HepG2 (cell line): Measurements from ENCODE around the gene KCTD4. TPM values are rescaled to one million over a fixed set of nuclear protein-coding genes. Genes with fewer than 3 reads are reported as not detected.

ENCODE experiments used
- ATAC-seq: fragments of 200-7000 bp; cut with Tn5 transposase; 3 replicates; pipeline ENCODE4 v1.9.1; 2020; ENCODE audit warnings: mild to moderate bottlenecking, moderate library complexity
- BruUV-seq: library from RNA; stranded (reverse); fragments of 400-500 nt; replicated peaks from 2 replicates; lab custom pipeline; 2021; lab: Mats Ljungman, UMichigan
- CTCF ChIA-PET: fragments of 300-600 bp; formaldehyde crosslinking; extraction: SDS; loops from one replicate; lab custom pipeline; 2021; ENCODE audit warnings: low total read pairs, inconsistent platforms, low intra/inter-chr PET ratio; lab: Yijun Ruan, JAX
- POLR2A ChIA-PET: fragments of 350-600 bp; sonication (Branson Sonifier 250); formaldehyde crosslinking; loops from one replicate; lab custom pipeline; 2020; ENCODE audit warnings: antibody characterized with exemption, inconsistent platforms; lab: Yijun Ruan, JAX
- DNase-seq: peaks from one replicate; pipeline ENCODE4 v3.0.0-alpha.2; 2015; ENCODE audit warnings: low spot score
- FAIRE-seq: peaks from 3 replicates; lab custom pipeline; 2011; peaks lifted over from hg19 to GRCh38; lab: Jason Lieb, UNC
- H2AFZ ChIP-seq: one replicate; pipeline ENCODE4 v1.6.1; 2011; ENCODE audit warnings: low read length, inconsistent platforms
- H3K27ac ChIP-seq: fragments of 300-600 bp; 3 replicates; pipeline ENCODE4 v1.8.0; 2011; ENCODE audit warnings: mixed run types, mild to moderate bottlenecking, mixed read lengths, low read length, inconsistent platforms; ENCODE audit not compliant: insufficient read depth; ENCODE audit errors: extremely low read length
- H3K27me3 ChIP-seq, 2 experiments: fragments of 200-600 bp in 1 of 2; 2 replicates in 1 of 2; 3 replicates in 1 of 2; pipeline versions ENCODE4 v1.6.0 to v1.8.0; 2011; ENCODE audit warnings: low read length in 2 of 2, mild to moderate bottlenecking in 2 of 2, moderate library complexity in 2 of 2, inconsistent platforms in 1 of 2; ENCODE audit not compliant: insufficient read depth in 2 of 2, control insufficient read depth in 1 of 2
- H3K36me3 ChIP-seq, 2 experiments: fragments of 200-600 bp in 1 of 2; replicated peaks in 1 of 2; 2 replicates in 1 of 2; 3 replicates in 1 of 2; pipeline versions ENCODE4 v1.5.1 to v1.8.0; 2011; ENCODE audit warnings: low read length in 2 of 2, inconsistent platforms in 1 of 2; ENCODE audit not compliant: insufficient read depth in 2 of 2, control insufficient read depth in 1 of 2
- H3K4me1 ChIP-seq: 2 replicates; pipeline ENCODE4 v1.5.1; 2012; ENCODE audit warnings: low read length, inconsistent platforms; ENCODE audit not compliant: insufficient read depth
- H3K4me2 ChIP-seq: 2 replicates; pipeline ENCODE4 v1.6.0; 2011; ENCODE audit warnings: low read depth, low read length, inconsistent platforms
- H3K4me3 ChIP-seq, 3 experiments: fragments of 200-600 bp in 1 of 3; sonication (generic), shearing (Covaris generic) in 1 of 3; replicated peaks in 1 of 3; 2 replicates each; pipeline ENCODE4 v1.5.1; 2011 to 2016; ENCODE audit warnings: low read length in 3 of 3, inconsistent platforms in 2 of 3, low read depth in 2 of 3, mild to moderate bottlenecking in 2 of 3, control low read depth in 1 of 3, mixed read lengths in 1 of 3; ENCODE audit not compliant: insufficient read depth in 1 of 3
- H3K79me2 ChIP-seq: one replicate; pipeline ENCODE4 v1.6.1; 2011; ENCODE audit warnings: low read length, inconsistent platforms; ENCODE audit not compliant: insufficient read depth
- H3K9ac ChIP-seq: 2 replicates; pipeline ENCODE4 v1.6.0; 2011; ENCODE audit warnings: mild to moderate bottlenecking, low read depth, low read length, inconsistent platforms; ENCODE audit not compliant: insufficient read depth
- H3K9me3 ChIP-seq: 2 replicates; pipeline ENCODE4 v1.5.1; 2012; ENCODE audit warnings: mild to moderate bottlenecking, low read length
- H4K20me1 ChIP-seq: 2 replicates; pipeline ENCODE4 v1.6.0; 2011; ENCODE audit warnings: inconsistent platforms, mild to moderate bottlenecking, low read length, moderate library complexity; ENCODE audit not compliant: insufficient read depth
- ARNT2 ChIP-seq: sonication (generic); formaldehyde crosslinking; IDR thresholded peaks from 2 replicates; pipeline ENCODE4 v1.8.0; 2022; ENCODE audit warnings: mild to moderate bottlenecking, low read depth, missing genetic modification reagents, moderate library complexity
- CERS6 ChIP-seq: sonication (generic); formaldehyde crosslinking; IDR thresholded peaks from 2 replicates; pipeline ENCODE4 v1.5.0; 2020; ENCODE audit warnings: missing genetic modification reagents
- FOXP1 ChIP-seq, 2 experiments: fragments of 450-650 bp in 1 of 2; IDR thresholded peaks; 2 replicates each; pipeline ENCODE4 v1.6.1; 2017 to 2018; ENCODE audit warnings: antibody characterized with exemption in 1 of 2
- JARID2 ChIP-seq: sonication (generic); formaldehyde crosslinking; IDR thresholded peaks from 2 replicates; pipeline ENCODE4 v1.8.1; 2023; ENCODE audit warnings: missing genetic modification reagents, inconsistent platforms; ENCODE audit not compliant: insufficient replicate concordance
- MTF2 ChIP-seq: sonication (generic); formaldehyde crosslinking; IDR thresholded peaks from 2 replicates; pipeline ENCODE4 v1.5.0; 2020; ENCODE audit warnings: missing genetic modification reagents, borderline replicate concordance
- NAIF1 ChIP-seq: sonication (generic); formaldehyde crosslinking; IDR thresholded peaks from 2 replicates; pipeline ENCODE4 v1.5.0; 2020; ENCODE audit warnings: mild to moderate bottlenecking, missing genetic modification reagents, borderline replicate concordance
- NFE2L1 ChIP-seq: sonication (generic); formaldehyde crosslinking; IDR thresholded peaks from 2 replicates; pipeline ENCODE4 v1.4.0; 2020; ENCODE audit warnings: missing genetic modification reagents, mild to moderate bottlenecking, borderline replicate concordance
- SKIL ChIP-seq: sonication (generic); formaldehyde crosslinking; IDR thresholded peaks from 2 replicates; pipeline ENCODE4 v1.8.0; 2022; ENCODE audit warnings: missing genetic modification reagents, mild to moderate bottlenecking, moderate library complexity, borderline replicate concordance
- TCF12 ChIP-seq, 2 experiments: fragments of 450-650 bp in 1 of 2; sonication (generic) in 1 of 2; formaldehyde crosslinking in 1 of 2; IDR thresholded peaks; 2 replicates each; pipeline versions ENCODE4 v1.6.1 to v1.8.0; 2017 to 2022; ENCODE audit warnings: antibody characterized with exemption in 1 of 2, mild to moderate bottlenecking in 1 of 2, missing genetic modification reagents in 1 of 2, moderate library complexity in 1 of 2
- ZNF333 ChIP-seq: sonication (generic); formaldehyde crosslinking; IDR thresholded peaks from 2 replicates; pipeline ENCODE4 v1.4.0; 2020; ENCODE audit warnings: mild to moderate bottlenecking, missing genetic modification reagents, borderline replicate concordance
- ZNF343 ChIP-seq: sonication (generic); formaldehyde crosslinking; IDR thresholded peaks from 2 replicates; pipeline ENCODE4 v1.4.0; 2020; ENCODE audit warnings: mild to moderate bottlenecking, missing genetic modification reagents
- ZNF350 ChIP-seq: sonication (generic); formaldehyde crosslinking; IDR thresholded peaks from 2 replicates; pipeline ENCODE4 v1.4.0; 2020; ENCODE audit warnings: mild to moderate bottlenecking, low read depth, missing genetic modification reagents, borderline replicate concordance
- ZNF431 ChIP-seq: sonication (generic); formaldehyde crosslinking; IDR thresholded peaks from 2 replicates; pipeline ENCODE4 v1.9.0; 2022; ENCODE audit warnings: missing genetic modification reagents, low read depth, mild to moderate bottlenecking, borderline replicate concordance
- ZNF484 ChIP-seq: sonication (generic); formaldehyde crosslinking; IDR thresholded peaks from 2 replicates; pipeline ENCODE4 v1.5.1; 2020; ENCODE audit warnings: mild to moderate bottlenecking, low read depth, missing genetic modification reagents, borderline replicate concordance
- ZNF75D ChIP-seq: sonication (generic); formaldehyde crosslinking; IDR thresholded peaks from 2 replicates; pipeline ENCODE4 v1.8.1; 2023; ENCODE audit warnings: missing genetic modification reagents, mild to moderate bottlenecking, borderline replicate concordance
- WGBS: methylation state at CpG from one replicate; pipeline ENCODE4 v1.1.6; 2017; ENCODE audit warnings: low lambda C conversion rate; 5-methylcytosine and 5-hydroxymethylcytosine counted together
- in situ Hi-C: cut with HindIII; loops from 2 replicates; pipeline ENCODE4 v1.10.0; 2017; ENCODE audit warnings: low pct_unique_long_range_greater_than_20kb; ENCODE audit not compliant: extremely low pct_ligation_motif_present
- intact Hi-C: fragments of 100-400 bp; cut with micrococcal nuclease; formaldehyde crosslinking; loops from one replicate; pipeline ENCODE4 v1.10.0; 2022; ENCODE audit not compliant: unreplicated experiment
- polyA plus RNA-seq, 8 experiments: library from polyadenylated mRNA; depleted of rRNA in 3 of 8; stranded (reverse) in 7 of 8; unstranded in 1 of 8; fragments of >200 nt; fragmentation: Illumina TruSeq in 4 of 8; extraction: Trizol in 4 of 8; gene quantifications; 2 replicates each; pipeline versions ENCODE4 v1.2.1 to v1.2.3, GENCODE V29; 2011 to 2016; ENCODE audit warnings: low read depth in 4 of 8, missing spikeins in 1 of 8, mixed read lengths in 1 of 8; ENCODE audit not compliant: insufficient read depth in 1 of 8
- total RNA-seq, 5 experiments: library from RNA; depleted of rRNA; stranded (reverse); fragments of >200 nt; fragmentation: Illumina TruSeq; extraction: Trizol; gene quantifications; 2 replicates each; pipeline ENCODE4 v1.2.3, GENCODE V29; 2016; ENCODE audit warnings: low read depth in 1 of 5
- TF ChIP-seq, protein P1 (sequence below): sonication (generic); formaldehyde crosslinking; IDR thresholded peaks from 2 replicates; pipeline ENCODE4 v1.5.1; 2020; ENCODE audit warnings: mild to moderate bottlenecking, missing genetic modification reagents, borderline replicate concordance
- TF ChIP-seq, protein P2 (sequence below): sonication (generic); formaldehyde crosslinking; IDR thresholded peaks from 2 replicates; pipeline ENCODE4 v1.4.0; 2020; ENCODE audit warnings: missing genetic modification reagents

Gene KCTD4
- total and polyA plus RNA-seq, 2 of the 13 experiments (the other 11 are each of a cell fraction or from before 2014, with no cell fraction given), result not detected

DNA sequence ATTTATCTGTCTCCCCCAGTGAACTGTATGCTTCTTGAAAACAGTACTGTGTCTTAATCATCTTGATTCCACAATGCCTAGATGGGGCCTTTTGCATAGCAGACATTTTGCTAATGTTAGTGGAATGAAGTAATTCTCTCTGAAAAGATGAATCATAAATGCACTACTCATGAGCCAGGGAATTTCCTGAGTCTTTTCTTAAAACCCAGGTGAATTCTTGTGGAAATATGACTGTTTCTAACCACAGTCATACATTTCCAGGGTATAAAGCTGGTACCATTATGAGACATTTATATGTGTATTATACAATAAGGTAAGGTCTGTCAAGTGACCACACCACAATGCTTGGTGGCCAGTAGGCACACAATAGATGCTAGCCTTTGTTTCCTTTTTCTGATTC, 5.5 kb upstream of the KCTD4 start (continued):
- TF ChIP-seq ZNF333 (CRISPR knock-in tag), result no peak
- TF ChIP-seq, all 625 proteins: peak for 0

- H3K4me2 ChIP-seq, result no peak overlapping the region
- H3K27me3 ChIP-seq, result no peaks in the 10 kb centered on the region
- H3K27ac ChIP-seq, result no peak overlapping the region
- H2AFZ ChIP-seq, result no peak overlapping the region
- intact Hi-C loops (no loop called here), in situ Hi-C loops (no loop called here)
- ATAC-seq (no peak), FAIRE-seq (no peak), DNase-seq (no peak)
- H4K20me1 ChIP-seq, result no peaks in the 10 kb centered on the region
- H3K4me1 ChIP-seq, result no peaks in the 10 kb centered on the region
- ChIA-PET POLR2A (no interaction called here), CTCF (no interaction called here)
- WGBS, result 98% methylated on average over 5 of the region's 5 CpGs
- H3K4me3 ChIP-seq, result no peak overlapping the region
- no TSS peak for BruUV-seq
- H3K36me3 ChIP-seq, result peaks cover 2 to 15% of the 10 kb centered on the region in 2 experiments; a peak in 3 of 5 replicates
- no peak overlapping the region for H3K9ac ChIP-seq
- H3K79me2 ChIP-seq, result no peaks in the 10 kb centered on the region
- H3K9me3 ChIP-seq, result no peaks in the 10 kb centered on the region
- TF ChIP-seq ZNF75D (CRISPR knock-in tag), result no peak
- no peak for TF ChIP-seq FOXP1 (IDR thresholded peaks at IDR 0.05)
- no peak for TF ChIP-seq FOXP1 (CRISPR knock-in tag; IDR thresholded peaks at IDR 0.05)
- no peak for TF ChIP-seq ZNF350 (CRISPR knock-in tag)
- TF ChIP-seq MTF2 (CRISPR knock-in tag), result no peak
- no peak for TF ChIP-seq NFE2L1 (CRISPR knock-in tag)
- TF ChIP-seq, protein P1, sequence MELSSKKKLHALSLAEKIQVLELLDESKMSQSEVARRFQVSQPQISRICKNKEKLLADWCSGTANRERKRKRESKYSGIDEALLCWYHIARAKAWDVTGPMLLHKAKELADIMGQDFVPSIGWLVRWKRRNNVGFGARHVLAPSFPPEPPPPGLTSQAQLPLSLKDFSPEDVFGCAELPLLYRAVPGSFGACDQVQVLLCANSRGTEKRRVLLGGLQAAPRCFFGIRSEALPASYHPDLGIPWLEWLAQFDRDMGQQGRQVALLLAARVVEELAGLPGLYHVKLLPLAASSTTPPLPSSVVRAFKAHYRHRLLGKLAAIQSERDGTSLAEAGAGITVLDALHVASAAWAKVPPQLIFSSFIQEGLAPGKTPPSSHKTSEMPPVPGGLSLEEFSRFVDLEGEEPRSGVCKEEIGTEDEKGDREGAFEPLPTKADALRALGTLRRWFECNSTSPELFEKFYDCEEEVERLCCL (CRISPR knock-in tag), result no peak
- TF ChIP-seq ZNF343, result no peak
- TF ChIP-seq JARID2 (CRISPR knock-in tag), result no peak
- TF ChIP-seq ZNF484 (CRISPR knock-in tag), result no peak
- TF ChIP-seq CERS6 (CRISPR knock-in tag), result no peak
- TF ChIP-seq, protein P2, sequence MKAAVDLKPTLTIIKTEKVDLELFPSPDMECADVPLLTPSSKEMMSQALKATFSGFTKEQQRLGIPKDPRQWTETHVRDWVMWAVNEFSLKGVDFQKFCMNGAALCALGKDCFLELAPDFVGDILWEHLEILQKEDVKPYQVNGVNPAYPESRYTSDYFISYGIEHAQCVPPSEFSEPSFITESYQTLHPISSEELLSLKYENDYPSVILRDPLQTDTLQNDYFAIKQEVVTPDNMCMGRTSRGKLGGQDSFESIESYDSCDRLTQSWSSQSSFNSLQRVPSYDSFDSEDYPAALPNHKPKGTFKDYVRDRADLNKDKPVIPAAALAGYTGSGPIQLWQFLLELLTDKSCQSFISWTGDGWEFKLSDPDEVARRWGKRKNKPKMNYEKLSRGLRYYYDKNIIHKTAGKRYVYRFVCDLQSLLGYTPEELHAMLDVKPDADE, result no peak
- TF ChIP-seq ZNF431 (CRISPR knock-in tag), result no peak
- no peak for TF ChIP-seq ARNT2 (CRISPR knock-in tag)
- TF ChIP-seq SKIL (CRISPR knock-in tag), result no peak
- no peak for TF ChIP-seq TCF12 (IDR thresholded peaks at IDR 0.05)
- no peak for TF ChIP-seq TCF12 (CRISPR knock-in tag; IDR thresholded peaks at IDR 0.05)
- no peak for TF ChIP-seq NAIF1 (CRISPR knock-in tag)
These were observed 4.3 kb upstream of the KCTD4 start for GRCh38 chr13:45205124-45205523.
